Stimulated activated CD8-positive, alpha-beta memory T cell treated with anti-CD3 and anti-CD28 coated beads, Interleukin-12 subunit alpha, Interleukin-12 subunit beta, amount 100 ng/mL, for 24 hours (primary cell): Measurements from ENCODE around the gene UGT1A10.
"Not testable (repeated sequence)": the region's sequence is repeated elsewhere in the genome, so short reads cannot be mapped to it uniquely, and the experiment has no call there.

ENCODE experiments used
- DNase-seq: peaks from one replicate; pipeline ENCODE4 v3.0.0-alpha.2; 2020; ENCODE audit errors: extremely low read depth

UGT1A10 gene

DNA sequence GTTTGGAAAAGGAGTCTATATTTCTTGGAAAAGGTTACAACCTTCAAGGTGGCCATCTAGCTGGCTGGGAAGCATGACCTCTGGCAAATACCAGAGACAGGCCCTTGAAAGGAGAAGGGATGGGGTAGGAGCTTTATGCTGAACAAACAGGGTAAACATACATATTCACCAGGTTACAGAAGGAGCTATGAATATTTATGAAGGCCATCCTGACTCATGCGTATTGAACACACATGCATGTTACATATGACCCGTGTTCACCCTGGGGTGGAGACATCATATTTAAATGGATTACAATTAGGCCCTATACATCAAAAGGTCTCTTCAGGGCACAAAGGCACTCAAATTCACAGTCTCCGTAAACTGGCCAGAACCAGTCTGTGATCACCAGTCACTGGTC lies 19.7 kb downstream of the UGT1A10 start:
- not testable (repeated sequence) for DNase-seq

DNA sequence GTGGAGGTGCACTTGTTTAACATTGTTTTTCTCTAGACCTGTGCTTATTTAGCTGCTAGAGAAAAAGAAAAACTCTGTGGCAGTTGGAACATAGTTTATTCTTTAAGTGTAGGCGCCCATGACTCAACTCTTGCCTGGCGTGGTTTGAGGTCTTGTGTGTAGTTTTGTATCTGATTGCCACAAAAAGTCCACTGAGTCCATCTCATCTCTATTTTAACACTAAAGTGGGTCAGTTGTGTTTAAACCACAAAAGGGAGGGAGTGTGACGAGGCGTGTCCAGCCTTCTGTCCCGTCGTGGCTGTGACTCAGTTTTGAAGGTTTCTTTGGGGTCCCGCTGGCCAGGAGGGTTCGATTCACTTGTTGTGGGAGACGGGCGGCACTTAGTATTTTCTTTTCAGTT lies 20.2 kb downstream of the UGT1A10 start:
- DNase-seq = no peak

DNA sequence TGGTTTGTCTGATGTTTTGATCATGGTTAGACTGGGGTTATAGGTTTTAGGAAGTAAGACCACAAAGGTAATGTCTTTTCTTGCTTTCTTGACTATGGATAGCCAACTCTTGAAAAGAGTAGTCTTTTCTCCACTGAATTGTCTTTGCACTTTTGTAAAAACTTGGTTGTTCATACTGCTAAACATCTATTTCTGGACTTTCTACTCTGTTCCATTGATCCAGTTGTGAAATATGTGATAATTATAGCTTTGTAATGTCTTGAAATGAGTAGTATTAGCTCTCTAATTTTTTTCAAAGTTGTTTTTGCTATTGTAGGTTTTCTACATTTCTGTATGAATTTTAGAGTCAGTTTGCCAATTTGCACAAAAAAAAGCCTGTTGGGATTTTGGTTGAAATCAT lies 22.4 kb downstream of the UGT1A10 start:
- DNase-seq = no peak

DNA sequence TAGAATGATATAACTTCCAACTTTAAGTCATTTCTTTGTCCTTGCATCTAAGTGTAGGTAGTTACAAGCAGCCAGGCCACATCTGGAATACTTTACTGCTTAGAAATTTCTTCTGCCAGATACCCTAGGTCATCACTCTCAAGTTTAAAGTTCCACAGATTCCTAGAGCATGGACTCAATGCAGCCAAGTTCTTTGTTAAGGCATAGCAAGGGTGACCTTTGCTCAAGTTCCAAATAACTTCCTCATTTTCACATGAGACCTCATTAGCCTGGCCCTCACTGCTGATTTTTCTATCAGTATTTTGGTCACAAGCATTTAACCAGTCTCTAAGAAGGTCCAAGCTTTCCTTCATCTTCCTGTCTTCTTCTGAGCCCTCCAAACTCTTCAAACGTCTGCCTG lies 27.7 kb downstream of the UGT1A10 start:
- DNase-seq = no peak

DNA sequence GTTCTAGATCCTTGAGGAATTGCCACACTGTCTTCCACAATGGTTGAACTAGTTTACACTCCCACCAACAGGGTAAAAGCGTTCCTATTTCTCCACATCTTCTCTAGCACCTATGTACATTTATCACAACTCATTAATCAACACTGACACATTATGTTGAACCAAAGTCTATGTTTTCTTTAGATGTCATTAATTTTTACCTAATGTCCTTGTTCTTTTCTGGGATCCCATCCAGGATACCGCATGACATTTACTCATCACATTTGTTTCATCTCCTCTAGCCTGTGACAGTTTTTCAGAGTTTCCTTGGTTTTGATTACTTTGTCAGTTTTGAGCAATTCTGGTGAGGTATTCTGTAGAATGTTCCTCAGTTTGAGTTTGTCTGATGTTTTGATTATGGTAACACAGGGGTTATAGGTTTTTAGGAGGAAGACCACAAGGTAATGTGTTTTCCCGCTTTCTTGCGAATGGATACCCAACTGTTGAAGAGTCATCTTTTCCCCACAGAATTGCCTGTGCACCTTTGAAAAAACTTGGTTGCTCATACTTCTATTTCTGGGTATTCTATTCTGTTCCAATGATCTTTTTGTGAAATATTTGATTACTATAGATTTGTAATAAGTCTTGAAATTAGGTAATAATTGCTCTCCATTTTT lies 32.5 kb downstream of the UGT1A10 start:
- no peak for DNase-seq

DNA sequence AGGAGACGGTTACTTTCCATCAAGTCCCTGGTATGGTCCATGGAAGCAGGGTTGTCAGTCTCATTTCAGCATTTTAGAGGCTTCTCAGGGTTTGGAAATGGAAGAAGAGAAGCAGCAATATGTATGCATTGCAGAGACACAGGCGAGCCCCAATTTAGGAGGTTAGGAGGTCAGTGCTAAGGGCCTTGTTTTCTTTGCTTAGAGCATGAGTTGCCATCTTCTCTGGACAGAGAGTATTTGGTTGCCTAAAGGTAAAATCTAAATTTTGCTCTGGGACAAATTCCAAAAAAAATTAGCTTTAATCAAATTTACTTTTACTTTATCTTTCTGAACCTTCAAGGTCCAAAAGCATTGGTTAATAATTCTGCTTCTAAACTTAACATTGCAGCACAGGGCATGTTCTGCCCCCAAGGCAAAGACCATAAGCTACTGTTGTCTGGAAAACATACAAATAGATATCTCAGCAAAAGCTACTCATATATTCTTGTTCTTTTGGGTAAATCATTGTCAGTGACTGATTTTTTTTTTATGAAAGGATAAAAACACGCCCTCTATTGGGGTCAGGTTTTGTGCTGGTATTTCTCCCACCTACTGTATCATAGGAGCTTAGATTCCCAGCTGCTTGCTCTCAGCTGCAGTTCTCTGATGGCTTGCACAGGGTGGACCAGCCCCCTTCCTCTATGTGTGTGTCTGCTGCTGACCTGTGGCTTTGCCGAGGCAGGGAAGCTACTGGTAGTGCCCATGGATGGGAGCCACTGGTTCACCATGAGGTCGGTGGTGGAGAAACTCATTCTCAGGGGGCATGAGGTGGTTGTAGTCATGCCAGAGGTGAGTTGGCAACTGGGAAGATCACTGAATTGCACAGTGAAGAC lies 35.3 kb downstream of the UGT1A10 start, which contains the start of gene UGT1A9:
Gene UGT1A9 (plus strand): TSS at position 609 of the 872 bp plus-strand sequence. CDS start 37 bp downstream, at position 646.
- DNase-seq = no peak

DNA sequence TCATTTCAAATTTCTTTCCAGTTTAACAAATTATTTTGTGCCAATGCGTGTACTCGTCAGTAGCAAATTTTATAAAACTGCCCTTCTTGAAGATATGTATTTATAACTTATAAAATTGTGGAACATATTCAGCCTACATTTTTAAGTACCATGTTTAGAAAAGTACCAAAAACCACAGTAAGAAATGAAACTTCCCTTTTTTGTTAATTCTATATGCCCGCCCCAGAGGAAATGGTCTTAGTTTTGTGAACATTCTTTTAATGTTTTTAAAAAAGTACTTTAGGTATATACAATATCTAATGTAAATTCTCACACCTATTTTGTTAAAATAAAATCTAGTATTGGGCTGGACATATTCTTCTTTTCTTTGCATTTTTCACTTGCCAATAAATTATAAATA lies 36.6 kb downstream of the UGT1A10 start:
- no peak for DNase-seq

DNA sequence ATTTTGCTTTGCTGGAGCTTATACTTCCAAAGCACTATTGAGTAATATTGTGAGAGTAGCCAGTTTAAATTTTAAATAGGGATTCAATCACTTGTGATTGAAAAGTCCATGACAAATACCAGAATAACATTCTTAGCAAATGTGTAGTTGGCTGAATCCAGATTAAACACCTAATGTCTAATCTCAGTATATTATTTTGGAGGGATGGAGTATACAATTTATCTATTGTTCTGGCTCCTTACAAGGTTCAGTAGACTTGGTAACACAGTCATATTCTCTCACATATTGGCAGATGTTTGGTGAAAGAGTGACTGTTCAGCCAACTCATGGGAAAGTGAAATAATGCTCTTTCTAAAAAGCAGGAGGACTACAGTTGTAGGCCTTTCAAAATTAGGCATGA lies 37.6 kb downstream of the UGT1A10 start:
- DNase-seq = no peak

DNA sequence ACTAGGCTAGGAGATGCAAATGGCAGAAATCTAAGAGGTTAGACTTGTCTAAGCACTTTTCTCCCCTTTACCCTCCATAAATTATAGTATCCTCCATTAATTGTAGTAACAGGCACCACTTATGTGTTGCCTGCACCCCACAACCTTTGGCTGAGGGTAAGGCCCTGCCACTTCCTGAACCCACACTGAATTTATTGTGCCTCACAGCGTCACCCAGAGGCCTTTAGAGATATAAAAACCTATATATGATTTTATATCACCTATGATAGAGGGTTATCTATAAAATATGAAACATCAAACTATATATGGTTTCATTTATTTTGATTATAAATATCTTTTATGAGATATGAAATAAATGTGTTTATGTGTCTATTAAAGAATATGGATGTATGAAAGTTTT lies 38.1 kb downstream of the UGT1A10 start:
- DNase-seq = no peak

DNA sequence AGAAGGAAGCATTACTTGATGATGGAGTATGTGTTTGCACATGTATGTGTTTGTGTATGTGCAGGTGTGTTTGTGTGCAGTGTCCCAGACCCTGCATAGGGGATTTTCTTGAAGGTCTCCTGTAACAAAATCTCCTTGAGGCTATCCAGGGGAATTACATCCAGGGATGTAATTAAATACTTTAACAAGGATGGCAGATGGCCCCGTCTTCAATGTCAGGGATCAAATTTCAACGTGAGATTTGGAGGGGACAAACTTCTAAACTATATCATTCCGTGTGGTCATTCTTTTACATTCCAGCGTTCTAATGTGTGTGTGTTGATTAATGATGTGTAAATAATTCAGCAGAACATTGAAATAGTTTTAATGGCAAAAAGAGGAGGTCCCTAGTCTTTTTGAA lies 38.7 kb downstream of the UGT1A10 start:
- DNase-seq = no peak

DNA sequence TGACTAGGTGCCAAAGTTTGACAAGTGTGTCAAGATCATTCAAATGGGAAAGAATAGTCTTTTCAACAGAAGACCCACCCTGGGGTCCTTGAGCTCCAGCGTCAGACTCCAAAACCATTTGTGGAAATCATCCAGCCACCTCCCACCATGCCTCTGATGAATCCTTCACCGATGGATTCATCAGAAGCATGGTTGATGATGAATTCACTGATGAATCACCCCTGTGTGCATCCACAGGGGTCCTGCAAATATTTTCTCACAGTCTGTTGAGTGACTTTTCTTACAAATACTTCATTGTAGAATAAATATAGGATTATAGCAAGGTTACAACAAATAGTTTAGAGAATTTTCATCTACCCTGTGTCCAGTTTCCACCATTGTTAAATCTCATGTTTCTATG lies 39.8 kb downstream of the UGT1A10 start:
- DNase-seq = no peak

DNA sequence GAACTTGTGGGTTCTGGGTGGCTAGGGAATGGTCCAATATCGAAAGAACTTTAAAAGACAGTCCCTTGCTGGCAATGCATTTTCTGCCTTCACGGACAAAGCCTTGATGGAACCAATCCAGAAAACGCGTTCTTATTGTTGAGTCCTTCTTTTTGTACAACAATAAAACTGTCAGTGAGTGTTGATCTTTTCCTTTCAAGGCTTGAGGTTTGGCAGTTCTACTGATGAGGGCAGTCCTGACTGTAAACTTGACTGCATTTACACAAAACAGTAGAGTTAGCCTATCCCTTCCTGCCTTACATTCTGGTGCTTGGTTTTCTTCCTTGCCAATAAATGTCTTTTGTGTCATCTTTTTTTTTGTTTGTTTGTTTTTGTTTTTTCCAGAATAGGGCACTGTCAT lies 42.9 kb downstream of the UGT1A10 start:
- DNase-seq = no peak

DNA sequence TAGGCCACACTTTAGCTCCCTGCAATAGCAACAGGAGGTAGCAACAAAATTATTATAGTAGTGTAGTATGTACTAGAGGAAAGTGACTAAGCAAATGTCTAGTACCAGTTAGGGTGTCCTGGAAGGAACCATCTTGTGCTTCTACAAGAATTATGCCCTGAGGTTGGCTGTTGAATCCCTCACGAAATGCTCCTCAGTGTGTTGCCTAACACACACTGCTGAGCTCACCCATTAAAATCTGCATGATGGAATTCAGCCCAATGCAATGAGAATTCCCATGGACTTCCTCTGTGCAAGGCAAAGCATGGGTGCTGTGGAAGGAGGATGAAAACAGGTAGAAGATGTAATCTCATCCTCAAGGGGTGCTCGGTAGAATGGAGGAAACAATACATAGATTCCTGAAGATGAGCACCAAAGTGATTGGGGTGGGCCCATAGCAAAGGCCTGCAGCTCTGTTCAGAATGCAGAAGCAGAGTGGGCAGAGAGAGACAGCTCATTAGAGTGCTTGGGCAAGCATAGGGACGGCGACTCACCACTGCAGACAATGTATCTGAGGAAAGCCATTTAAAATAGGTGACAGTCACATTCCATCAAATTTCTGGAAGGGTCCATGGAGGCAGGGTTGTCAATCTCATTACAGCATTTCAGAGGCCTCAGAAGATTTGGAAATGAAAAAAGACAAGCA lies 44.3 kb downstream of the UGT1A10 start:
- no peak for DNase-seq

DNA sequence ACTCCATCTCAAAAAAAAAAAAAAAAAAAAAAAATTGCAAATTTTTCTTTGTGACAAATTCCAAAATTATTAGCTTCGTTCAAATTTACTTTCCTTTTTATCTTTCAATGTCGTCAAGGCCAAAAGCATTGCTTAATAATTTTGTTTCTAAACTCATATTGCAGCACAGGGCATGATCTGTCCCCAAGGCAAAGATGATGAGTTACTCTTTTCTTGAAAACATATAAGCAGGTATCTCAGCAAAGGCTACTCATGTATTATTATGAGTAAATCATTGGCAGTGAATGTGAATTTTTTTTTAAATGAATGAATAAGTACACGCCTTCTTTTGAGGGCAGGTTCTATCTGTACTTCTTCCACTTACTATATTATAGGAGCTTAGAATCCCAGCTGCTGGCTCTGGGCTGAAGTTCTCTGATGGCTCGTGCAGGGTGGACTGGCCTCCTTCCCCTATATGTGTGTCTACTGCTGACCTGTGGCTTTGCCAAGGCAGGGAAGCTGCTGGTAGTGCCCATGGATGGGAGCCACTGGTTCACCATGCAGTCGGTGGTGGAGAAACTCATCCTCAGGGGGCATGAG lies 45.4 kb downstream of the UGT1A10 start, which contains the start of gene UGT1A7:
Gene UGT1A7 (plus strand): TSS at position 381 of the 579 bp plus-strand sequence. CDS start 37 bp downstream, at position 418.
- no peak for DNase-seq

DNA sequence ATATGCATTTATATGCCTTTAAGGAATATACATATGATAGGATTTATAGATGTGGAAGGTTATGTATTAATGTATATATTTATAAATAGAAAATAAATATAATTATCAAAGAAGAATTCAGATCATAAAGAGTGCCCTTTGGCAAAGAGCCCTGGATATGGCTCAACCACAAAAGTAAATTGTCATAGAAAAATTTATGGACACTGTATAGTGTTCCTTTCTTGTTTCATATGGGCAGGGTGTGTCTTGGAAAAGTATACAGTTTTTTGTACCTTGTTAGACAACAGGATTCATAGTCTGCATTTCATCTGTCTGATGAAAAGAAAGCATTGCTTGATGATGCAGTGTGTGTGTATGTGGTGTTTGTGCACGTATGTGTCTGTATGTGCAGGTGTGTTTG lies 48.4 kb downstream of the UGT1A10 start:
- DNase-seq = no peak

DNA sequence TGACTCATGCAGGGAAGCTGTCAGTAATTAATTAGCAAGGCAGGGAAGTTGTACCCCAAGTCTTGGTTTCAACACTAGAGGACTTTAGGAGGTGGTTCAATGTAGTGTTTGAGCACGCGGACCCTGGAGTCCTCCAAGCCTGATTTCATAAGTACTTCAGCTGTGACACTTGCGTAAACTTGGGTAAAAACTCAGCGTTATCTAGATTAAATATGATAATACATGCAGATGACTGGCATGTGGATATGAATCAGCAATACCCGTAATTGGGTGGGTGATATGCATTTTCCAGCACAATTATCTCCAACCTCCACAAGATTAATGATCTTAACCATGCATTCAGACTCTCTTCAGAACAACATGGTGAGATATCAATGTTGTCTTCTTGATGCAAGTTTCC lies 50.7 kb downstream of the UGT1A10 start:
- no peak for DNase-seq

DNA sequence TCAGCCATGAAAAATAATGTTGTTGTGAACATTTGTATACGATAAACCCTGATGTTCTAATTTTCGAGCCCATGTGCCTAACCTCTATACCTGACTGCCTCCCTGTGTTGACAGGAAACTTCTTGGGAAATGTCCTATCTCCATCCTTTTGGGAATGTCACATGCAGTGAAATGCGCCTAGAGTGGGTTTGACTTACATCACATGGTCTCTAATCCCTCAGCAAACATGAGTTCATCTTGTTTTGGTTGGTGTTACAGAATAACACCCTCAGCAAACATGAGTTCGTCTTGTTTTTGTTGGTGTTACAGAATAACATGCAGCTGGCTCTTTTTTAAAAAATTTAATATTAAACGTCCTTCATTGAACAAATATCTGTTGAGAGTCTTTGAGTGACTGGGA lies 52.1 kb downstream of the UGT1A10 start:
- no peak for DNase-seq

DNA sequence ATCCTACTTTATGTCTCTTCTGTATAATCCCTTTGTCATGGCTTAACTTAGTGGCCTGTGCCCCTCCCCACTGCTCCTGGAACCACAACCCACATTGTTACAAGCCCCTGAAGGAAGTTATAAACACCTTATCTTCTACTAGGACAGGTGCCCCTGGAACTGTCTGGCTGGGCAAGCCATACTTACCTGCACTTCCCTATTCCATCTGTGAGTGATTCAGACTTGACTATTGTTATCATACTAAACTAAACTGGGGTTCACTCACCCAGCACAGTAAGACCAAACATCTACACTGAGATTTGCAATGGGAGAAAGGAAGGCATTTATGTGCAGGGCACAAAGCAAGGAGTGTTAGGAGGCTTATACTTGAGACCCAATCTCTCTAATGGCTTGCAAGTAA lies 52.8 kb downstream of the UGT1A10 start:
- no peak for DNase-seq

DNA sequence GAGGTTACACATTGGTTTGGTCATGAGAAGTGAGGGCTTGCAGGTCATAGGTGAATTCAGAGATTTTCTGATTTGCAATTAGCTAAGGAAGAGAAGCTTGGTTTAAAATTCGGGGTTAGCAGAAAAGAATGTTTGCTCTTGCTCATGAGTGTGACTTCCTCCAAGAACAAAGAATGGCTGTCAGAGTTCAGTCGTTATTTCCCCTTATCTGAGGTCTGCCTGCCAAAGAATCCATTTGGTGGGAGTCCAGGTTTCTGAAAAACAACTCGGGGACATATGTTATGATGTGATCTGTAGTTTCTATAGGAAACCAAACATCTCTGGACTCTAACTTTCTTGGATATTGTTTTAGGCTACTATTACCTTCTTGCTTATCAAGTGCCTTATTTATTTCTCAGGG lies 53.3 kb downstream of the UGT1A10 start:
- DNase-seq = no peak

DNA sequence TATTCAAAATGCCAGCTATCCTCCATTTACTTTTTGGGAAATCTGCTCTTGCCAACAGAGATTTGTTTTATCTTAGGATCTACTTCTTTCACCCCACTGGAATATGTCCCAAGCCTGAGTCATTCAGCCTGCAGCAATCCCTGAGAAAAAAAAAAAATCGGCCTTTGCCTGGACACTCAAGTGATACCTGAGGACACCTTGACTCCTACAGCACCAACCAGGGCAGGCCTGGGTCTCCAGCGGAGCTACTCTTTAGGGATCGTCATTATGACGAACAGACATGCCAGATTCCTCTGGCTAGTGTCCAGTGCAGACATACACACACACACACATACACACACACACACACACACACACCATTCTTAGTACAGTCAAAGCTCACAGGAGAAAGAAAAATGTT lies 54.2 kb downstream of the UGT1A10 start:
- no peak for DNase-seq

DNA sequence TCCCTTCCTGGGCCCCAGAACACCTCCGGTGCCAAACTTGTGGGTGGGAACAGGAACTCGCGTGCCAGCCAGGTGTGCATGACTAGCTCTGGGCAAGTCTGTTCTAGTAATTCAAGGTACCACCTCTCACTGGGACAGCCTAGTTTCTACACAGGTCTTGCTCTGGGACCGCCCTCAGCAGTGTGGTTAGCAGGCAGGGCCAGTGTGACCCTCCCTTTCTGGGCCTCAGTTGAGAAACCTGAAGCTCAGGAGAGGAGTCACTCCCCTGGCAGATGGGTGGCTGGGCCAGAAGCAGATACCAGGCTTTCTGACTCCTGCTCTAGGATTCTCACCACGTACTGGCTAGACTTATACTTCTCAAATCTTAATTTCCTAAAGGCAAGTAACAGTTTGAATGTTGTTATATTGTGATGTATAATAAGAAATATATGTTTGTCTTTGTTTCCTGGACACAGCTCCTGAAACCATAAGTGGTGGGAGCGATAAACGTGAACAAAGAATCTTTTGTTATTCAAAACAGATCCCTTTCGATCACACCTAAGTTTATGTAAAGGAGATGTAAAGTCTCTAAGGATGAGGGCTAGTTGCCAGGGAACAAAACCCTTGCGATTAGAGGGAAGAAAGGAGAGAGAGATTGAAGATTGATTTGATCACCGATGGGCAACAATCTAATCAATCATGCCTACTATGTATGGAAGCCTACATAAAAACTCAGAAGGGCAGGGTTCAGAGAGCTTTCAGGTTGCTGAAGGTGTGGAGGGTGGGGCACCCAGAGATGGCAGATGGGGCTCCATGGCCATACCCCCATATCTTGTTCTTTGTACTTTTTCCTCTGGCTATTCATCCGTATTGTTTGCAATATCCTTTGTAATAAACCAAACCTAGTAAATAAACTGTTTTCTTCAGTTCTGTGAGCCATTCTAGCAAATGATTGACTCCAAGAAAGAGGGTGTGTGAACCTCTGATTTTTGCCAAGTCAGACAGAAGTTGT lies 55.5 kb downstream of the UGT1A10 start:
- DNase-seq = no peak
